ENCODE results near the gene KRTAP3-2. TPM values are rescaled to one million over a fixed set of nuclear protein-coding genes. Genes with fewer than 3 reads are reported as not detected.

KRTAP3-2 gene
- total RNA-seq, 2 donors from 2014 or later, result not detected

DNA sequence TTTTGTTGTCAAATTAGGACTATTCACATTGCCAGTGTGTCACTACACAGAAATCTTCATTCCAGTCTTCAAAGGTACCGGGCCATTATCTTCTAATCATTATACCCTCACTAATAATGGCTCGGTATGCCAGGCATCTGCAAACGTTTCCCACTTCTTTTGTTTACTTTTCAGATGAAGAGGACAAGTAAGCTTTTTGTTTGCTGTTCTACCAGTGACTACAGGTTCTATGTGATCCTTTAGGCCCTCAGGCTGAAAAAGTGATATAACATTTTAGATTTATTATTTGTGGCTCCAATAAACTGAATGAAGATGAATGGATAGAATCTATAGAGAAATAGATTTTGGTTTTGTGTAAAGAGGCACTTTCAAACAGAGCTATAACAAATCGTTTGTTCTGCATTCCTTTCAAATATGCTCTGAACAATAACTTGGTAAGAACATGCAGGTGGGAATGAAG, 9.6 kb upstream of the KRTAP3-2 start:
- no peak overlapping the region for H3K27ac ChIP-seq
- no peaks in the 10 kb centered on the region for H3K4me1 ChIP-seq (ENCODE audit: control insufficient read depth in 1 of 2, low read depth in 2 of 2)
- no peaks in the 10 kb centered on the region for H3K27me3 ChIP-seq (replicated peaks; ENCODE audit: insufficient read depth)
- H3K9me3 ChIP-seq, result no peaks in the 10 kb centered on the region
- no peaks in the 10 kb centered on the region for H3K36me3 ChIP-seq
- DNase-seq (ENCODE audit: low spot score), result no peak
- TF ChIP-seq, protein P1, sequence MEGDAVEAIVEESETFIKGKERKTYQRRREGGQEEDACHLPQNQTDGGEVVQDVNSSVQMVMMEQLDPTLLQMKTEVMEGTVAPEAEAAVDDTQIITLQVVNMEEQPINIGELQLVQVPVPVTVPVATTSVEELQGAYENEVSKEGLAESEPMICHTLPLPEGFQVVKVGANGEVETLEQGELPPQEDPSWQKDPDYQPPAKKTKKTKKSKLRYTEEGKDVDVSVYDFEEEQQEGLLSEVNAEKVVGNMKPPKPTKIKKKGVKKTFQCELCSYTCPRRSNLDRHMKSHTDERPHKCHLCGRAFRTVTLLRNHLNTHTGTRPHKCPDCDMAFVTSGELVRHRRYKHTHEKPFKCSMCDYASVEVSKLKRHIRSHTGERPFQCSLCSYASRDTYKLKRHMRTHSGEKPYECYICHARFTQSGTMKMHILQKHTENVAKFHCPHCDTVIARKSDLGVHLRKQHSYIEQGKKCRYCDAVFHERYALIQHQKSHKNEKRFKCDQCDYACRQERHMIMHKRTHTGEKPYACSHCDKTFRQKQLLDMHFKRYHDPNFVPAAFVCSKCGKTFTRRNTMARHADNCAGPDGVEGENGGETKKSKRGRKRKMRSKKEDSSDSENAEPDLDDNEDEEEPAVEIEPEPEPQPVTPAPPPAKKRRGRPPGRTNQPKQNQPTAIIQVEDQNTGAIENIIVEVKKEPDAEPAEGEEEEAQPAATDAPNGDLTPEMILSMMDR (IDR thresholded peaks at IDR 0.05), result no peak
- no peak for ATAC-seq (ENCODE audit: insufficient number of reproducible peaks, low FRiP score, low read depth)
- H3K4me3 ChIP-seq, result no peak overlapping the region

DNA sequence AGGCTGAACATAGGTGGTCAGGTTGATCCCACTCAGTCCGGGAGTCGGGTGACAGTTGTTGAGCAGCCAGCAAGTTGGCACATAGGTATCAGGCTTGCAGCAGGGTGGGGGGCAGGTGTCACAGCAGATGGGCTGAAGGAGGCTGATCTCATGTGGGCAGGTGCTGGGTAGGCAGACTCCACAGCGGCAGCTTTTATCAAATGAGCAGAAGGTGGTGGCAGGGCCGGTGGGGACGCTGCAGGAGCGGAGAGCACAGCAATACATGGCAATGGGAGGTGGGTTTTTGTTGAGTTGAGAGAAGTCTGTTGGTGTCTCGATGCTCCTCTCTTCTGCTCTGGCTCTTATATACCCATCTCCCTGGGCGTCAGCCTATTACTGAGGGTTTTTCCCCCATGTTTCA, 9.1 kb upstream of the KRTAP3-2 start, which contains the start of gene KRTAP3-1:
Gene KRTAP3-1 (minus strand): TSS at position 318 of the 400 bp plus-strand sequence. CDS start 54 bp downstream, at position 264.
- TF ChIP-seq, protein P1 (IDR thresholded peaks at IDR 0.05), result no peak
- H3K36me3 ChIP-seq, result no peaks in the 10 kb centered on the region
- no peak for DNase-seq (ENCODE audit: low spot score)
- ATAC-seq (ENCODE audit: insufficient number of reproducible peaks, low FRiP score, low read depth), result no peak
- H3K9me3 ChIP-seq, result no peaks in the 10 kb centered on the region
- H3K4me3 ChIP-seq, result no peak within 1 kb of the TSS
- no peaks in the 10 kb centered on the region for H3K27me3 ChIP-seq (replicated peaks; ENCODE audit: insufficient read depth)
- H3K4me1 ChIP-seq (ENCODE audit: control insufficient read depth in 1 of 2, low read depth in 2 of 2), result no peaks in the 10 kb centered on the region
- H3K27ac ChIP-seq, result no peak within 1 kb of the TSS

DNA sequence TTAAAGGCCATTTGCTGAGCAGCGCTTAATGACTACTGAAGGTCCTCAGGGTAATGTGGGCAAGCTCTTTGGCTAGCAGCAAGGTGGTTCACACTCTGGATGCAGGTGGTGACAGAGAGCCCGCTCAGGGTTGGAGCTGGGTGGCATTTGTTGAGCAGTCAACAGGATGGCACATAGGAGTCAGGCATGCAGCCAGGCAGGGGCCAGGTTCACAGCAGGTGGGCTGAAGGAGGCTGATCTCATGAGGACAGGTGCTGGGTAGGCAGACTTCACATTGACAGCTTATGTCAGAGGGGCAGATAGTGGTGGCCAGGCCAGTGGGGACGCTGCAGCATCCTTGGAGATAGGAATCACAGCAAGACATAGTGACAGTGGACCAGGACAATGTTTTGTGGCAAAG, 4.7 kb upstream of the KRTAP3-2 start:
- DNase-seq (ENCODE audit: low spot score), result no peak
- Histone ChIP-seq H3K4me1 (ENCODE audit: control insufficient read depth in 1 of 2, low read depth in 2 of 2) (no peaks in the 10 kb centered on the region), H3K9me3 (no peaks in the 10 kb centered on the region), H3K4me3 (no peak overlapping the region), H3K36me3 (no peaks in the 10 kb centered on the region), H3K27ac (no peak overlapping the region), H3K27me3 (replicated peaks; ENCODE audit: insufficient read depth) (no peaks in the 10 kb centered on the region)
- TF ChIP-seq, protein P1 (IDR thresholded peaks at IDR 0.05), result no peak
- ATAC-seq (ENCODE audit: insufficient number of reproducible peaks, low FRiP score, low read depth), result no peak

DNA sequence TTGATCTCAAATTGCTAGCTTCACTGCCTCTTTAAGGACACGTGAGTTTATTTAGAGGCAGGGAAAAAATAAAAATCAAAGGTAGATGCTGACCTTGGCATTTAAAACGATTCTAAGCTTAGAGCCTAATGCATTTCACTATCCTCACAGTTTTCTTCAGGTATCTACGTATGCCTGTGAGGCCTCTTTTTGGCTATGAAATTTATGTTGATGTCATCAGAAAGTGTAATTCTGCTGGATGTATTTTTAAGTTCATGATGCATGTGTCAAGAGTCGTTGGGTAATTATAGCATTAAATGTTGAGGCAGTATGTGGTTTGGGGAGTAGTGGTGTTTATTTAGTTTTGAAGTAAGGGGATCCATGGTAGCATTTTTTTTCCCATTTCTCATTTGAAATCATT, 4.2 kb upstream of the KRTAP3-2 start:
- no peaks in the 10 kb centered on the region for H3K9me3 ChIP-seq
- H3K36me3 ChIP-seq, result no peaks in the 10 kb centered on the region
- no peak overlapping the region for H3K27ac ChIP-seq
- H3K4me1 ChIP-seq (ENCODE audit: control insufficient read depth in 1 of 2, low read depth in 2 of 2), result no peaks in the 10 kb centered on the region
- H3K27me3 ChIP-seq (replicated peaks; ENCODE audit: insufficient read depth), result no peaks in the 10 kb centered on the region
- ATAC-seq (ENCODE audit: insufficient number of reproducible peaks, low FRiP score, low read depth) (no peak), DNase-seq (ENCODE audit: low spot score) (no peak)
- TF ChIP-seq, protein P1 (IDR thresholded peaks at IDR 0.05), result no peak
- H3K4me3 ChIP-seq, result no peak overlapping the region

DNA sequence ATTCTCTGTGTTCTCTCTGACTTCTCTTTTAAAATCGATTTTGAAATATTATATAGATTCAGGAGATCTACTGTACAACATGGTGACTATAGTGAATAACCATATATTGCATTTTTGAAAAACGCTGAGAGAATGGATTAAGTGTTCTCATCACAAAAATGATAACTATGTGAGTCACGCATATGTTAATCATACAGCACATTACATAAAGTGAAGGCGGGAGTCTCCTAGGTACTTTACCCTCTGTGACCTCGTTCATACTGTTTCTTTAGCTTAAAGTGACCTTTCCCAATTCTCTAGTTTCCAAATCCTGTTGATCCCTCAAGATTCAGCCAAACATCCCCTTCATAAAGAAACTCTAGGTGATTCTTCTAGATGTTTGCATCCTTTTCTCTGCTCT, 3.1 kb upstream of the KRTAP3-2 start:
- TF ChIP-seq, protein P1 (IDR thresholded peaks at IDR 0.05), result no peak
- H3K27me3 ChIP-seq (replicated peaks; ENCODE audit: insufficient read depth), result no peaks in the 10 kb centered on the region
- H3K36me3 ChIP-seq, result no peaks in the 10 kb centered on the region
- no peaks in the 10 kb centered on the region for H3K4me1 ChIP-seq (ENCODE audit: control insufficient read depth in 1 of 2, low read depth in 2 of 2)
- H3K9me3 ChIP-seq, result no peaks in the 10 kb centered on the region
- no peak overlapping the region for H3K4me3 ChIP-seq
- ATAC-seq (ENCODE audit: insufficient number of reproducible peaks, low FRiP score, low read depth) (no peak), DNase-seq (ENCODE audit: low spot score) (no peak)
- no peak overlapping the region for H3K27ac ChIP-seq

Data from thoracic aorta (tissue), 2 donors.